MM.1S (cell line): Measurements from ENCODE around the gene TOLLIP.
"Not testable (repeated sequence)": the region's sequence is repeated elsewhere in the genome, so short reads cannot be mapped to it uniquely, and the experiment has no call there.

Experiments
- DNase-seq: peaks from one replicate; pipeline ENCODE4 v3.0.0-alpha.2; 2015
- H2AFZ ChIP-seq: fragments of 300-600 bp; sonication (generic); 2 replicates; pipeline ENCODE4 v1.6.0; 2016; ENCODE audit warnings: antibody characterized with exemption, low read length
- H3F3A ChIP-seq: fragments of 300-600 bp; sonication (generic); 2 replicates; pipeline ENCODE4 v1.6.1; 2016; ENCODE audit warnings: mild to moderate bottlenecking, antibody characterized with exemption, low read length, moderate library complexity, mixed read lengths; ENCODE audit not compliant: insufficient read depth
- H3K27ac ChIP-seq: fragments of 300-600 bp; sonication (generic); 2 replicates; pipeline ENCODE4 v1.5.1; 2016; ENCODE audit warnings: mild to moderate bottlenecking, low read length
- H3K27me3 ChIP-seq: fragments of 300-600 bp; sonication (generic); replicated peaks from 2 replicates; pipeline ENCODE4 v1.6.0; 2016; ENCODE audit warnings: low read length; ENCODE audit not compliant: insufficient read depth
- H3K36me3 ChIP-seq: fragments of 300-600 bp; sonication (generic); replicated peaks from 2 replicates; pipeline ENCODE4 v1.6.1; 2016; ENCODE audit warnings: mild to moderate bottlenecking, low read length, mixed read lengths; ENCODE audit not compliant: insufficient read depth
- H3K4me1 ChIP-seq: fragments of 300-600 bp; sonication (generic); 2 replicates; pipeline ENCODE4 v1.6.1; 2016; ENCODE audit warnings: low read length, mixed read lengths
- H3K4me2 ChIP-seq: fragments of 300-600 bp; sonication (generic); 2 replicates; pipeline ENCODE4 v1.6.0; 2016; ENCODE audit warnings: low read depth, low read length
- H3K4me3 ChIP-seq: fragments of 300-600 bp; sonication (generic); 2 replicates; pipeline ENCODE4 v1.5.1; 2016; ENCODE audit warnings: low read length, mixed read lengths
- H3K79me2 ChIP-seq: fragments of 300-600 bp; sonication (generic); 2 replicates; pipeline ENCODE4 v1.6.1; 2016; ENCODE audit warnings: mixed run types, low read length, mixed read lengths
- H3K9ac ChIP-seq: fragments of 300-600 bp; sonication (generic); 2 replicates; pipeline ENCODE4 v1.6.1; 2016; ENCODE audit warnings: low read length, mixed read lengths
- H3K9me2 ChIP-seq: fragments of 300-600 bp; sonication (generic); replicated peaks from 2 replicates; pipeline ENCODE4 v1.6.1; 2016; ENCODE audit warnings: mild to moderate bottlenecking, low read length, mixed read lengths; ENCODE audit not compliant: insufficient read depth
- H3K9me3 ChIP-seq: fragments of 300-600 bp; sonication (generic); replicated peaks from 2 replicates; pipeline ENCODE4 v1.6.1; 2016; ENCODE audit warnings: mild to moderate bottlenecking, low read length, mixed read lengths; ENCODE audit not compliant: insufficient read depth
- H4K20me1 ChIP-seq: fragments of 300-600 bp; sonication (generic); 2 replicates; pipeline ENCODE4 v1.6.1; 2016; ENCODE audit warnings: mild to moderate bottlenecking, low read length, moderate library complexity, mixed read lengths; ENCODE audit not compliant: insufficient read depth
- CTCF ChIP-seq: fragments of 300-600 bp; sonication (generic); IDR thresholded peaks from 2 replicates; pipeline ENCODE4 v1.5.1; 2016; ENCODE audit warnings: antibody characterized with exemption, low read length, mixed read lengths
- EZH2 ChIP-seq: fragments of 300-600 bp; sonication (generic); optimal IDR thresholded peaks from 2 replicates; pipeline ENCODE3; 2017; ENCODE audit warnings: low read depth, mild to moderate bottlenecking, antibody characterized with exemption, low read length, mixed read lengths
- EZH2phosphoT487 ChIP-seq: fragments of 300-600 bp; sonication (generic); IDR thresholded peaks from 2 replicates; pipeline ENCODE4 v1.6.1; 2018; ENCODE audit warnings: antibody characterized with exemption, low read length

TOLLIP gene

GRCh38 chr11:1349327-1350041 is 40.1 kb upstream of the TOLLIP start:
- H3K79me2 ChIP-seq, result no peaks in the 10 kb centered on the region
- no peaks in the 10 kb centered on the region for H4K20me1 ChIP-seq
- no peaks in the 10 kb centered on the region for H3K9me2 ChIP-seq
- H3K27me3 ChIP-seq, result peaks cover 79% of the 10 kb centered on the region
- H3K4me1 ChIP-seq, result no peaks in the 10 kb centered on the region
- H3F3A ChIP-seq, result no peaks in the 10 kb centered on the region
- H3K9ac ChIP-seq, result no peak overlapping the region
- TF ChIP-seq EZH2, result no peak
- TF ChIP-seq EZH2phosphoT487, result no peak
- no peak for TF ChIP-seq CTCF
- no peak overlapping the region for H3K27ac ChIP-seq
- H2AFZ ChIP-seq, result no peak overlapping the region
- no peak for DNase-seq
- H3K4me2 ChIP-seq, result no peak overlapping the region
- H3K4me3 ChIP-seq, result no peak overlapping the region
- H3K36me3 ChIP-seq, result no peaks in the 10 kb centered on the region
- H3K9me3 ChIP-seq, result no peaks in the 10 kb centered on the region

- peaks cover 79% of the 10 kb centered on the region for H3K27me3 ChIP-seq
- H3K4me2 ChIP-seq, result no peak overlapping the region
- no peak overlapping the region for H3K9ac ChIP-seq
- H3K79me2 ChIP-seq, result no peaks in the 10 kb centered on the region
- no peak overlapping the region for H2AFZ ChIP-seq
- no peaks in the 10 kb centered on the region for H3F3A ChIP-seq
- no peak for DNase-seq
- no peak overlapping the region for H3K4me3 ChIP-seq
- no peaks in the 10 kb centered on the region for H3K9me3 ChIP-seq
- TF ChIP-seq CTCF, result no peak
- no peak for TF ChIP-seq EZH2phosphoT487
- TF ChIP-seq EZH2, result no peak
- H4K20me1 ChIP-seq, result no peaks in the 10 kb centered on the region
- H3K9me2 ChIP-seq, result no peaks in the 10 kb centered on the region
- H3K4me1 ChIP-seq, result no peaks in the 10 kb centered on the region
- H3K36me3 ChIP-seq, result no peaks in the 10 kb centered on the region
- H3K27ac ChIP-seq, result no peak overlapping the region
Measured at GRCh38 chr11:1348796-1349326, 39.4 kb upstream of the TOLLIP start.

- Histone ChIP-seq H2AFZ (no peak overlapping the region), H3K4me1 (no peaks in the 10 kb centered on the region), H3K9ac (no peak overlapping the region), H3K27ac (no peak overlapping the region), H3K79me2 (no peaks in the 10 kb centered on the region), H3K9me2 (no peaks in the 10 kb centered on the region), H4K20me1 (no peaks in the 10 kb centered on the region), H3K36me3 (no peaks in the 10 kb centered on the region), H3K9me3 (no peaks in the 10 kb centered on the region), H3K4me2 (no peak overlapping the region), H3F3A (no peaks in the 10 kb centered on the region), H3K4me3 (no peak overlapping the region), H3K27me3 (peaks cover 79% of the 10 kb centered on the region)
- no peak for DNase-seq
- TF ChIP-seq EZH2 (no peak), CTCF (no peak), EZH2phosphoT487 (no peak)
Measured at GRCh38 chr11:1348146-1348795, 38.8 kb upstream of the TOLLIP start.

GRCh38 chr11:1347411-1347999 is 38.1 kb upstream of the TOLLIP start:
- H2AFZ ChIP-seq, DNase-seq, H3K4me3 ChIP-seq, H4K20me1 ChIP-seq, H3K4me1 ChIP-seq, H3K9ac ChIP-seq, H3K27ac ChIP-seq, H3K4me2 ChIP-seq, H3K9me2 ChIP-seq, H3K79me2 ChIP-seq, H3K9me3 ChIP-seq, H3K36me3 ChIP-seq, H3F3A ChIP-seq: not testable (repeated sequence)
- peaks cover 81% of the 10 kb centered on the region for H3K27me3 ChIP-seq
